ACC112 (cell line): ENCODE data around the gene AXL.
A peak's percentile ranks its signal among the peaks of the same experiment; 100 is the strongest.

Experiments
- H2AFZ ChIP-seq: fragments of 200-600 bp; sonication (generic); one replicate; pipeline ENCODE4 v1.6.0; 2017; ENCODE audit warnings: antibody characterized with exemption, low read length; ENCODE audit not compliant: unreplicated experiment
- H3K27ac ChIP-seq: fragments of 200-600 bp; sonication (generic); 2 replicates; pipeline ENCODE4 v1.5.1; 2014; ENCODE audit warnings: low read depth, mild to moderate bottlenecking, antibody characterized with exemption, low read length, moderate library complexity
- H3K27me3 ChIP-seq: fragments of 200-600 bp; sonication (generic); 2 replicates; pipeline ENCODE4 v1.6.1; 2014; ENCODE audit warnings: mild to moderate bottlenecking, antibody characterized with exemption, low read length, moderate library complexity, mixed read lengths; ENCODE audit not compliant: insufficient read depth
- H3K36me3 ChIP-seq: fragments of 200-600 bp; sonication (generic); 2 replicates; pipeline ENCODE4 v1.6.1; 2016; ENCODE audit warnings: mild to moderate bottlenecking, antibody characterized with exemption, low read length, moderate library complexity, mixed read lengths; ENCODE audit not compliant: insufficient read depth
- H3K4me1 ChIP-seq: fragments of 200-600 bp; sonication (generic); one replicate; pipeline ENCODE4 v1.6.1; 2016; ENCODE audit warnings: low read length, mixed read lengths; ENCODE audit not compliant: insufficient read depth, unreplicated experiment, control insufficient read depth
- H3K4me3 ChIP-seq: fragments of 200-600 bp; sonication (generic); 2 replicates; pipeline ENCODE4 v1.5.1; 2014; ENCODE audit warnings: mild to moderate bottlenecking, low read depth, low read length
- H3K79me2 ChIP-seq: fragments of 200-600 bp; sonication (generic); one replicate; pipeline ENCODE4 v1.6.0; 2016; ENCODE audit warnings: low read length; ENCODE audit not compliant: control insufficient read depth, unreplicated experiment, insufficient read depth

Gene AXL

DNA sequence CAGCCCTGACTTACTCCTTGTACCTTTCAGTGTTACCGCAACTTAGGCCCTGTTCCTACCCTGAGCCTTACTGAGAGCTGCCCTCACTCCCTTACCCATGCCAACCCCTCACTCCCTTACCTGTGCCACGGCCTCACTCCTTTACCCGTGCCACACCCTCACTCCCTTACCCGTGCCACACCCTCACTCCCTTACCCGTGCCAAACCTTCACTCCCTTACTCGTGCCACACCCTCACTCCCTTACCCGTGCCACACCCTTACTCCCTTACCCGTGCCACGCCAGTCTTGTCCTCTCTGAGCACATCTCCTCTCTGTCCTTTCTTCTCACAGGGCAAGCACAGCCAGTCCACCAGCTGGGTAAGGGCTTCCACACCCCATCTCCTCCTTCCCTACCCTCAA is 20.3 kb downstream of the AXL start:
- H3K4me3 ChIP-seq = no peak overlapping the region
- no peak overlapping the region for H2AFZ ChIP-seq
- H3K4me1 ChIP-seq = no peaks in the 10 kb centered on the region
- peaks cover 2% of the 10 kb centered on the region for H3K79me2 ChIP-seq
- peaks cover 27% of the 10 kb centered on the region; the same call in 1 of the 2 replicates for H3K36me3 ChIP-seq
- no peak overlapping the region for H3K27ac ChIP-seq
- H3K27me3 ChIP-seq = no peaks in the 10 kb centered on the region

DNA sequence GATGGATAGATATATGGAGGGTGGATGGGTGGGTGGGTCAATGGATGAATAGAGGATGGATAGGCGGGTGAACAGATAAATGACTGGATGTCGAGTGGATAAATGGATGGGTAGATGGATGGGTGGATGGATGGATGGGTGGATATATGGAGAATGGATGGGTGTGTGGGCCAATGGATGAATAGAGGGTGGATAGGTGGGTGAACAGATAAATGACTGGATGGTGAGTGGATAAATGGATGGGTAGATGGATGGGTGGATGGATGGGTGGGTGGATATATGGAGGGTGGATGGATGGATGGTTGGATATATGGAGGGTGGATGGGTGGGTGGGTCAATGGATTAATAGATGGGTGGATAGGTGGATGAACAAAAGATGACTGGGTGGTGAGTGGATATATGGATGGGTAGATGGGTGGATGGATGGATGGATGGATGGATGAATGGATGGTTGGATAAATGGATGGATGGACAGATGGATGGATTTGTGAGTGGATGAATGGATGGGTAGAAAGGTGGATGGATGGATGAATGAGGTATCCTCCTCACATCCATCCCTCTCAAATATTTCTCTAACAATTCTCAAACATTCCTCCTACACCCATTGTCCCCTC is 21.0 kb downstream of the AXL start:
- H3K27me3 ChIP-seq = no peaks in the 10 kb centered on the region
- H3K4me3 ChIP-seq = no peak overlapping the region
- peaks cover 2% of the 10 kb centered on the region for H3K79me2 ChIP-seq
- H3K36me3 ChIP-seq = peaks cover 22% of the 10 kb centered on the region; the same call in 1 of the 2 replicates
- no peak overlapping the region for H2AFZ ChIP-seq
- H3K27ac ChIP-seq = no peak overlapping the region
- no peaks in the 10 kb centered on the region for H3K4me1 ChIP-seq

DNA sequence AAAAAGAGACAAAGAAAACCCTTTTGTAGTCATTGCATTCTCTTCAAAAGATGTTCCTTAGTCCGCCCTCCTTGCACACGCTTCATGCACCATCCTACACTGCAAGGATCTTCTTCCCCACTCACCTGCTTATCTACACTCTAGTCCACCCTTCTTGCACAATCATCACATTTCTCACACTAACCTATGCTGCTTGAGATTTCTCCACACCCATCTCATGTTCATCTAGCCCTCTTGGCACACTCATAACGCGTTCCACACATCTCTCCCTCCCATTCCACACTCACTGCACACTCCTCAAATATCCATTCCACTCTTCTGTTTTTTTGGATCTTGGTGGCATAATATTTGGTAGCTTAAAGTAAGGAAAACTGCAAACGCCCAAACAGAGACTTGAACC is 22.8 kb downstream of the AXL start:
- Histone ChIP-seq H3K4me1 (no peaks in the 10 kb centered on the region), H3K79me2 (peaks cover 2% of the 10 kb centered on the region), H3K4me3 (no peak overlapping the region), H3K27ac (no peak overlapping the region), H3K27me3 (no peaks in the 10 kb centered on the region), H2AFZ (no peak overlapping the region), H3K36me3 (peaks cover 22% of the 10 kb centered on the region; the same call in 1 of the 2 replicates)

DNA sequence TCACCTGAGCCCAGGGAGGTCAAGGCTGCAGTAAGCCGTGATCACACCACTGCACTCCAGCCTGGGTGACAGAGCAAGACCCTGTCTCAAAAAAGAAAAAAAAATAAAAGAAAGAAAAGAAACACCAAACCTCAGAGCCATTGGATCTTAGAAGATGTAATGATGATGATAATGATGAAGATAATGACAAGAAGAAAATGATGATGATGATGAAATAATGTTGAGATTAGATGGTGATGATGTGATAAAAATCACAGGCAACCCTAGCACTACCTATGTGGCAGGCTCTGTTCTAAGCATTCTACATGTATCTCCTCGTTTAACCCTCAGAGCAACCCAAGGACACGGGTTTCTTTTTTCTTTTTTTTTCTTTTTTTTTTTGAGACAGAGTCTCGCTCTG is 25.1 kb downstream of the AXL start:
- Histone ChIP-seq H3K4me1 (no peaks in the 10 kb centered on the region), H3K36me3 (peaks cover 12% of the 10 kb centered on the region; the same call in 1 of the 2 replicates), H3K27me3 (no peaks in the 10 kb centered on the region), H3K79me2 (peaks cover 2% of the 10 kb centered on the region), H2AFZ (no peak overlapping the region), H3K27ac (no peak overlapping the region), H3K4me3 (no peak overlapping the region)

DNA sequence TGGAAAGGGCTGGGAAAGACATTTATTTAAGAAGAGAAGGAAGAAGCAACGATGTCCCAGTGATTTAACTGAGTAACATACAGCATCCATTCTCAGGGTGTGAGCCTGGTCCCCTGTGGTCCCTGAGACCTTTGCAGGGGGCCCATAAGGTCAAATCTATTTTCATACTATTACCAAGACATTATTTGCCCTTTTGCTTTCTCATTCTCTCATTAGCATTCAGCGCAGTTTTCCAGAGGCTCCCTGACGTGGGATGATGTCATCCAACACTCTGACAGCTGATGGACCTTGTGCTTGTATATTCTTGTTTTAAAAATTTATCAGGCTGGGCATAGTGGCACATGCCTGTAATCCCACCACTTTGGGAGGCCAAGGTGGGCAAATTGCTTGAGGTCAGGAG is 26.8 kb downstream of the AXL start:
- H3K4me3 ChIP-seq = no peak overlapping the region
- no peak overlapping the region for H3K27ac ChIP-seq
- H3K27me3 ChIP-seq = no peaks in the 10 kb centered on the region
- H3K79me2 ChIP-seq = peaks cover 2% of the 10 kb centered on the region
- no peak overlapping the region for H2AFZ ChIP-seq
- peaks cover 3% of the 10 kb centered on the region; the same call in 1 of the 2 replicates for H3K36me3 ChIP-seq
- no peaks in the 10 kb centered on the region for H3K4me1 ChIP-seq

DNA sequence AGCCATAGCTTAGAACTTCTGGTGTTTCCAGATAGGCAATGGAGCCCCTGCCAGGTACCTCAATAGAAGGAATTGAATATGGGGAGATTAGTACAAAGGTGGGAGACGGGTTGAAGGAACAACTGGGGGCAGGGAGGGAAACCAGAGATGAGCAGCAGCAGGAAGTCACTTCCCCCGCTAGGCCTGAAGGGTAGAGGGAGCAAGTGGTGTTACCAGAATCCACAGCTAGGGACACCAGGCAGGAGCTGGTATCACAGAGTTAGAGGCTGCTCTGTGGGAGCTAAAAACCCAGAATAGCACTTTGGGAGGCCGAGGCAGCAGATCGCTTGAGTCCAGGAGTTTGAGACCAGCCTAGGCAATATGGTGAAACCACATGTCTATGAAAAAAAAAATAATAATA is 29.9 kb downstream of the AXL start:
- no peak overlapping the region for H2AFZ ChIP-seq
- H3K4me3 ChIP-seq = no peak overlapping the region
- H3K36me3 ChIP-seq = peaks cover 6% of the 10 kb centered on the region; the same call in 1 of the 2 replicates
- H3K79me2 ChIP-seq = peaks cover 2% of the 10 kb centered on the region
- H3K27ac ChIP-seq = no peak overlapping the region
- no peaks in the 10 kb centered on the region for H3K27me3 ChIP-seq
- no peaks in the 10 kb centered on the region for H3K4me1 ChIP-seq

DNA sequence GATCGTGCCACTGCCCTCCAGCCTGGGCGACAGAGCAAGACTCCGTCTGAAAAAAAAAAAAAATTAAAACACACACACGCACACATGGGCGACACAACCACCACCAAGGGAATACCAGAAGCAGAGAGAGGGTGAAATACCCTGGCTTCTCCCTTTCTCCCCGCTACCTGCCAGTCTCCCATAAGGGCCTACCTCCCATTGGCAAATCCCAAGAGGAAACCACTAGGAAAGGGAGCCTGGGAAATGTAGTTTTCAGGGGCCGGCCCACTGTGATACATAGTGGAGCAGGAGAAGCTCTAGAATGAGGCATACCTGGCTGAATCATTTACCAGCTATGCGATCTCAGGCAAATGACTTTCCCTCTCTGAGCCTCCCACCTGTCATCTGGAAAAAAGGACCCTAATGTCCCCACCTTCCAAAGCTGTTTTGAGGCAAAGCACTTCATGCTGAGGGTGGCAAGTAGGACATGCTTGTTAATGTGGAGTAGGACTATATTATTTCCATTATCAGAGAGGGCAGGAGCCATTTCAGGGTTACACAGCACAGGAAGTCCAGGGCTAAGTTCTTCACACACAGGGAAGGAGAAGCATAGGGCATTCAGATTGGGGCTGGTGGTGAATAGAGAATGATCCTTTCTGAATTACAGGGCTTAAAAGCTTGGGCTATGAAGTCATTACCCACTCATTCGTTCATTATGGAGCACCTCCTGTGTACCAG is 30.8 kb downstream of the AXL start:
- peaks cover 2% of the 10 kb centered on the region for H3K79me2 ChIP-seq
- peaks cover 6% of the 10 kb centered on the region; the same call in 1 of the 2 replicates for H3K36me3 ChIP-seq
- no peaks in the 10 kb centered on the region for H3K27me3 ChIP-seq

DNA sequence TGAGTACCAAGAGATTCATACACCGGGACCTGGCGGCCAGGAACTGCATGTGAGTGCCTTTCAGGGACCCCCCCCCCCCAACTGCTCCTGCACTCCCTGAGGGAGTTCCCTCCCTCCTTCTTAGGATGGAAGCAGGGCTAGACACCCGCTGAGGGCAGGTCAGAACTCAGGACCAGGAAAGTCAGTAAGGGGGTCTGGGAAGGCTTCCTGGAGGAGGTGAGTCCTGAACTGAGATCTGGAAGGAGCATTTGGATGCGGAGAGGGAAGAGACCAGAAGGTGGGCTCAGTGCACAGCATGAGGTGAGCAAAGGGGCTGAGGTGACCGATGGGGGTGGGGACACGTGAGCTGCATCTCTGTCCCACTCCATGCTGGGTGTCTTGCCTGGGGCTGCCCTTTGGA is 34.6 kb downstream of the AXL start:
- no peaks in the 10 kb centered on the region for H3K27me3 ChIP-seq
- H3K79me2 ChIP-seq = no peaks in the 10 kb centered on the region
- H3K4me1 ChIP-seq = no peaks in the 10 kb centered on the region
- no peak overlapping the region for H2AFZ ChIP-seq
- H3K27ac ChIP-seq = no peak overlapping the region
- peaks cover 12% of the 10 kb centered on the region; the same call in 1 of the 2 replicates for H3K36me3 ChIP-seq
- H3K4me3 ChIP-seq = no peak overlapping the region

More for the DNA sequence above, 30.8 kb downstream of the AXL start:
- Histone ChIP-seq H3K4me1 (no peaks in the 10 kb centered on the region), H2AFZ (no peak overlapping the region), H3K27ac (no peak overlapping the region), H3K4me3 (no peak overlapping the region)

DNA sequence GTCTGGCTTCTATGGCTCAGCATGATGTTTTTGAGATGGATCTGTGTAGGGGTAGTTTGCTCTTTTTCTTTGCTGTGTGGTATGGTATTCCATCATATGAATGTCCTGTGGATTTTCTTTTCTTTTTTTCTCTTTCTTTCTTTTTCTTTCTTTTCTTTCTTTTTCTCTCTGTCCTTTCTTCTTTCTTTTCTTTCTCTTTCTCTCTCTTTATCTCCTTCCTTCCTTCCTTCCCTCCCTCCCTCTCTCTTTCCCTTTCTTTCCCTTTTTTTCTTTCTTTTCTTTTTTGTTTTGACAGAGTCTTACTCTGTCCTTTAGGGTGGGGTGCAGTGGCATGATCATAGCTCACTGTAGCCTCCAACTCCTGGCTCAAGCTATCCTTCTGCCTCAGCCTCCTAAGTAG is 36.1 kb downstream of the AXL start:
- Histone ChIP-seq H3K4me3 (no peak overlapping the region), H3K27me3 (no peaks in the 10 kb centered on the region), H3K79me2 (no peaks in the 10 kb centered on the region), H3K4me1 (no peaks in the 10 kb centered on the region), H3K36me3 (peaks cover 12% of the 10 kb centered on the region; the same call in 1 of the 2 replicates), H2AFZ (no peak overlapping the region), H3K27ac (no peak overlapping the region; the same call in 1 of the 2 replicates)

DNA sequence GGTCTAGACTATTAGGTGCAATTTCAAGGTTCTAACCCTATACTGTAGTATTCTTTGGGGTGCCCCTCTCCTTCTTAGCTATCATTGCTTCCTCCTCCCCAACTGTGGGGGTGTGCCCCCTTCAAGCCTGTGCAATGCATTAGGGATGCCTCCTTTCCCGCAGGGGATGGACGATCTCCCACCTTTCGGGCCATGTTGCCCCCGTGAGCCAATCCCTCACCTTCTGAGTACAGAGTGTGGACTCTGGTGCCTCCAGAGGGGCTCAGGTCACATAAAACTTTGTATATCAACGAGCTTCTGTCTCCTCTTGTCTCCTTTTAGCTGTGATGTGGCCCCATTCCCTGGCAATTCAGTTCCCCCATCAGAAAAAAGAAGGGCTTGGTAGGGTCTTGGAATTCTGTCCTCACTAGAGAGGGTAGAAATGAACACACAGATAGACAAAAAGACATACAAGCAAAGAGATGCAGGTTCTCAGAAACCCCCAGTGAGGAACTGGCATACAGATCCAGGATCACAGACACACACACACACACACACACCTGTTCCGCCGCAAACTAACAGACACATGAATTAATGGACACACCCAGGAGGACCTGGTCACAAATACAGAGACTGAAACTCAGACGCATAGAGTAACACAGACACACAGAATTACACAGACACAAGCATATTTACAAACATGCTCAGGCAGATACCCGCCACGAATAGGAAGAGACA is 42.6 kb downstream of the AXL start:
- H2AFZ ChIP-seq = no peak overlapping the region
- peaks cover 3% of the 10 kb centered on the region; the same call in 1 of the 2 replicates for H3K36me3 ChIP-seq
- H3K79me2 ChIP-seq = peaks cover 22% of the 10 kb centered on the region
- no peaks in the 10 kb centered on the region for H3K27me3 ChIP-seq
- H3K4me1 ChIP-seq = peaks cover 3% of the 10 kb centered on the region
- peak overlapping the region; percentile 63 for H3K4me3 ChIP-seq
- H3K27ac ChIP-seq = peak overlapping the region; percentile 55; the same call in 1 of the 2 replicates
